Esophagus squamous epithelium (tissue), 5 donors: ENCODE data around the gene CDH18. TPM values are rescaled to one million over a fixed set of nuclear protein-coding genes. Genes with fewer than 3 reads are reported as not detected.

Source experiments
- DNase-seq: peaks from one replicate; lab custom pipeline; 2025; lab: John Stamatoyannopoulos, UW
- H3K27ac ChIP-seq, 4 donors: fragments of 200-600 bp; sonication (generic); one replicate each; pipeline ENCODE4 v1.5.1; 2016 to 2019; ENCODE audit warnings: mild to moderate bottlenecking in 1 of 4
- H3K27me3 ChIP-seq, 4 donors: fragments of 200-600 bp; sonication (generic); 1 replicate in 3 of 4; 2 replicates in 1 of 4; pipeline versions ENCODE4 v1.5.1 to v1.6.0; 2017 to 2021; ENCODE audit warnings: antibody characterized with exemption in 1 of 4
- H3K36me3 ChIP-seq, 3 donors: fragments of 200-600 bp; sonication (generic); one replicate each; pipeline ENCODE4 v1.5.1; 2016 to 2019
- H3K4me1 ChIP-seq, 3 donors: fragments of 200-600 bp; sonication (generic); one replicate each; pipeline ENCODE4 v1.5.1; 2017 to 2019
- H3K4me3 ChIP-seq, 4 donors: fragments of 200-600 bp; sonication (generic); 1 replicate in 3 of 4; 2 replicates in 1 of 4; pipeline ENCODE4 v1.5.1; 2016 to 2019; ENCODE audit warnings: mild to moderate bottlenecking in 2 of 4, moderate library complexity in 1 of 4
- H3K9me3 ChIP-seq, 3 donors: fragments of 200-600 bp; sonication (generic); one replicate each; pipeline ENCODE4 v1.5.1; 2016 to 2019
- POLR2A ChIP-seq, 4 donors: fragments of 450-650 bp; IDR thresholded peaks; one replicate each; pipeline ENCODE4 v1.6.1; 2017; ENCODE audit warnings: antibody characterized with exemption in 4 of 4, mild to moderate bottlenecking in 4 of 4, moderate library complexity in 3 of 4
- WGBS, 2 donors: methylation state at CpG; one replicate each; pipeline ENCODE4 v1.1.5; 2018; 5-methylcytosine and 5-hydroxymethylcytosine counted together
- intact Hi-C: fragments of 100-400 bp; cut with DNase I; formaldehyde crosslinking; loops from one replicate; pipeline ENCODE4 v1.15.0; 2022
- total RNA-seq, 4 donors: library from RNA; depleted of rRNA; stranded (reverse); fragments of >200 nt; gene quantifications; one replicate each; pipeline ENCODE4 v1.1.0, GENCODE V29; 2016
- TF ChIP-seq, protein P1 (sequence below), 6 experiments: fragments of 450-650 bp in 4 of 6; fragments of 200-600 bp in 2 of 6; sonication (generic) in 2 of 6; IDR thresholded peaks; one replicate each; pipeline ENCODE4 v1.5.1; 2016 to 2019; ENCODE audit warnings: antibody characterized with exemption in 6 of 6, mild to moderate bottlenecking in 4 of 6, moderate library complexity in 4 of 6
- donor health status: DM: yes; HTN: yes; CAD: no.

The CDH18 gene
- total RNA-seq, 4 donors from 2014 or later: not detected

DNA sequence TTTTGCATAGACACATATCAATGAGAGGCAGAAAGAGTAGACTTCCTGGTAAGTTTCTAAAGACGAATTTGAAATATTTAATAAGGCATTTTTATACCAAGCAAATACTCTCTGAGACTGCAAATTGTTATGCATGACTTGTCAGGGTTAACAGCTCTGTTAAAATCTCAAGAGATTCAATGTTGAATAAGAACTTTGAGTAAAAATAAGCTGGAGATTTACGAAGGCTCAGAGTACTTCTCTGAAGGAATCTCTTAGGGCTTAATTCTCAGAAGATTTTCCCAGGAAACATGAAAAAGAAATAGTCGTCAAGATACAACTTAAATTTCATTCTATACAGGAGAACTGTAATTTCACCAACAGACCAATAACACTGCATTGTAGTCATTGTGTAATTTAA, 259.4 kb downstream of the CDH18 start:
- H3K27ac ChIP-seq: no peak overlapping the region
- H3K4me1 ChIP-seq: no peaks in the 10 kb centered on the region
- H3K9me3 ChIP-seq: no peaks in the 10 kb centered on the region
- no peak for DNase-seq
- intact Hi-C loops: no loop called here
- TF ChIP-seq, protein P1, sequence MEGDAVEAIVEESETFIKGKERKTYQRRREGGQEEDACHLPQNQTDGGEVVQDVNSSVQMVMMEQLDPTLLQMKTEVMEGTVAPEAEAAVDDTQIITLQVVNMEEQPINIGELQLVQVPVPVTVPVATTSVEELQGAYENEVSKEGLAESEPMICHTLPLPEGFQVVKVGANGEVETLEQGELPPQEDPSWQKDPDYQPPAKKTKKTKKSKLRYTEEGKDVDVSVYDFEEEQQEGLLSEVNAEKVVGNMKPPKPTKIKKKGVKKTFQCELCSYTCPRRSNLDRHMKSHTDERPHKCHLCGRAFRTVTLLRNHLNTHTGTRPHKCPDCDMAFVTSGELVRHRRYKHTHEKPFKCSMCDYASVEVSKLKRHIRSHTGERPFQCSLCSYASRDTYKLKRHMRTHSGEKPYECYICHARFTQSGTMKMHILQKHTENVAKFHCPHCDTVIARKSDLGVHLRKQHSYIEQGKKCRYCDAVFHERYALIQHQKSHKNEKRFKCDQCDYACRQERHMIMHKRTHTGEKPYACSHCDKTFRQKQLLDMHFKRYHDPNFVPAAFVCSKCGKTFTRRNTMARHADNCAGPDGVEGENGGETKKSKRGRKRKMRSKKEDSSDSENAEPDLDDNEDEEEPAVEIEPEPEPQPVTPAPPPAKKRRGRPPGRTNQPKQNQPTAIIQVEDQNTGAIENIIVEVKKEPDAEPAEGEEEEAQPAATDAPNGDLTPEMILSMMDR (IDR thresholded peaks at IDR 0.05): no peak
- TF ChIP-seq POLR2A (IDR thresholded peaks at IDR 0.05): no peak
- no peaks in the 10 kb centered on the region for H3K27me3 ChIP-seq
- 37 to 40% methylated on average over 3 of the region's 3 CpGs for WGBS, 2 donors
- H3K36me3 ChIP-seq: no peaks in the 10 kb centered on the region
- H3K4me3 ChIP-seq: no peak overlapping the region

DNA sequence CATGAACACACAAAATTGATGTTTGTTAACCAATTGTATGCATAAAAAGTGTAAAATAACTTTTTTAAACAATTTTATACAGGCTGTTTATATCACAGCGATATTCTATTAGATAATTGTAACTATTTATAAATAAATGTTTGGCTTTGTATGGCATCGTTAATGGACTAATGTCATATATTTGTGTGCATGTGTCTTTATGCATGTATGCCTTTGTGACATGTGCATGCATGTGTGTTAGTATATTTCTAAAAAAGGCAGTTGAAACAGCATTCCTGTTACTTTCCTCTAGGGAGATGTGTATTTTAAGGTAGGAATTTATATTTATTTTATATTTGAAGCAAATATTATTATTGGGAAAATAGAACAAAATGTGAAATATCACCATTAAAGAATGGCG, 268.9 kb downstream of the CDH18 start:
- no peak overlapping the region for H3K4me3 ChIP-seq
- intact Hi-C loops: no loop called here
- no peaks in the 10 kb centered on the region for H3K9me3 ChIP-seq
- DNase-seq: no peak
- H3K27ac ChIP-seq: no peak overlapping the region
- no peaks in the 10 kb centered on the region for H3K27me3 ChIP-seq
- TF ChIP-seq, protein P1 (IDR thresholded peaks at IDR 0.05): no peak
- no peak for TF ChIP-seq POLR2A (IDR thresholded peaks at IDR 0.05)
- H3K36me3 ChIP-seq: no peaks in the 10 kb centered on the region
- no peaks in the 10 kb centered on the region for H3K4me1 ChIP-seq
- 58 to 62% methylated on average over 3 of the region's 3 CpGs for WGBS, 2 donors

DNA sequence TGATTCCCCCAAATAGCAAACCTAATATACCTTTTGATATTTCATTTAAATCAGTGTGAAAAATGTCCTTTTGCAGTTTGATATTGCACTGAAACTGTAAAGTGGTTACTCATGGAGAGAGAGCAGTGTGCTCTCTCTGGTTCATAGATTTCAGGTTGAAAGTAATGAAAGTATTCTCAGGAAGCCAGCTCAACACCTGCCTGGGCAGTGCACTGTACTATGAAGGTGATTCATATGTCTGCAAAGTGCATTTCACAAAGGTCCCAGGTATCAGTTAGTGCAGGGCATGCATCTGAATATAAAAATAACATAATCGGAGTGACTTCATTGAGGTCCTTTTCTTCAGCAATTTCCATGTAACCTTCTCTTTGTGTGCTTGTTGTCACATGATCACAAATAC, 274.3 kb downstream of the CDH18 start:
- no peaks in the 10 kb centered on the region for H3K27me3 ChIP-seq
- no peaks in the 10 kb centered on the region for H3K9me3 ChIP-seq
- no peaks in the 10 kb centered on the region for H3K36me3 ChIP-seq
- H3K4me3 ChIP-seq: no peak overlapping the region
- intact Hi-C loops: no loop called here
- no peaks in the 10 kb centered on the region for H3K4me1 ChIP-seq
- 50 to 95% methylated on average over 1 of the region's 1 CpG for WGBS, 2 donors
- TF ChIP-seq, protein P1 (IDR thresholded peaks at IDR 0.05): no peak
- no peak overlapping the region for H3K27ac ChIP-seq
- DNase-seq: no peak

DNA sequence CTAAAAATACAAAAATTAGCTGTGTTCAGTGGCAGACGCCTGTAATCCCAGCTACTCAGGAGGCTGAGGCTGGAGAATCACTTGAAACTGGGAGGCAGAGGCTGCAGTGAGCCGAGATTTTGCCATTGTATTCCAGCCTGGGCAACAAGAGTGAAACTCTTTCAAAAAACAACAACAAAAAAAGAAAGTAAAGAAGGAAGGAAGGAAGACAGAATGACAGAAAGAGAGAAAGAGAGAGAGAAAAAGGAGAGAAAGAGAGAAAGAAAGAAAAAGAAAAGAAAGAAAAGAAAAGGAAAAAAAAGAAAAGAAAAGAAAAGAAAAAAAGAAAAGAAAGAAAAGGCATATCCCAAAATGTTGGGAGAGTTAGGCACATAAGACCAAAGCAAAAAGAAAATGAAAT, 278.6 kb downstream of the CDH18 start:
- WGBS, 2 donors: 78 to 80% methylated on average over 2 of the region's 2 CpGs
- intact Hi-C loops: no loop called here

DNA sequence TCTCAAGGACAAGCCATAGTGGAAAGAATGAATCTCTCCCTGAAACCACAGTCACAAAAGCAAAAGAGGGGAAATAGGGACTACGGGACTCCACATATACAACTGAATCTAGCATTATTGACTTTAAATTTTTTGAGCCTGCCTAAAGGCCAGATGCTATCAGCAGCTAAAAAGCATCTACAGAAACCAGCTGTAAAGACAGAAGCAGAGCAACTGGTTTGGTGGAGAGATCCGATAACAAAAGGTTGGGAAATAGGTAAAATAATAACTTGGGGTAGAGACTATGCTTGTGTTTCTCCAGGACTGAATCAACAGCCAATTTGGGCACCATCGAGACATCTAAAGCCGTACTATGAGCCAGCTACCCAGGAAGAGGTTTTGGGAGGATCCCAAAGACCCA, 281.2 kb downstream of the CDH18 start:
- Histone ChIP-seq H3K36me3 (no peaks in the 10 kb centered on the region), H3K4me3 (no peak overlapping the region), H3K27me3 (no peaks in the 10 kb centered on the region), H3K4me1 (no peaks in the 10 kb centered on the region), H3K27ac (no peak overlapping the region), H3K9me3 (peaks cover 0 to 13% (median 0%) of the 10 kb centered on the region in 3 donors)
- TF ChIP-seq POLR2A (IDR thresholded peaks at IDR 0.05): no peak
- TF ChIP-seq, protein P1 (IDR thresholded peaks at IDR 0.05): no peak
- no peak for DNase-seq
- WGBS, 2 donors: 74 to 89% methylated on average over 4 of the region's 4 CpGs
- intact Hi-C loops: no loop called here

More for the DNA sequence above, 278.6 kb downstream of the CDH18 start:
- TF ChIP-seq POLR2A (IDR thresholded peaks at IDR 0.05): no peak
- TF ChIP-seq, protein P1 (IDR thresholded peaks at IDR 0.05): no peak
- no peak overlapping the region for H3K27ac ChIP-seq
- DNase-seq: no peak
- peaks cover 0 to 7% (median 0%) of the 10 kb centered on the region in 3 donors for H3K9me3 ChIP-seq
- H3K36me3 ChIP-seq: no peaks in the 10 kb centered on the region
- no peaks in the 10 kb centered on the region for H3K4me1 ChIP-seq
- no peaks in the 10 kb centered on the region for H3K27me3 ChIP-seq
- H3K4me3 ChIP-seq: no peak overlapping the region
